ENCODE data around the gene TMEM87B. TPM values are rescaled to one million over a fixed set of nuclear protein-coding genes. Genes with fewer than 3 reads are reported as not detected.
A peak's percentile ranks its signal among the peaks of the same experiment; 100 is the strongest.

TMEM87B gene
- total RNA-seq, 4 donors from 2014 or later, result 12.5 to 25.4 (median 22.8) TPM

DNA sequence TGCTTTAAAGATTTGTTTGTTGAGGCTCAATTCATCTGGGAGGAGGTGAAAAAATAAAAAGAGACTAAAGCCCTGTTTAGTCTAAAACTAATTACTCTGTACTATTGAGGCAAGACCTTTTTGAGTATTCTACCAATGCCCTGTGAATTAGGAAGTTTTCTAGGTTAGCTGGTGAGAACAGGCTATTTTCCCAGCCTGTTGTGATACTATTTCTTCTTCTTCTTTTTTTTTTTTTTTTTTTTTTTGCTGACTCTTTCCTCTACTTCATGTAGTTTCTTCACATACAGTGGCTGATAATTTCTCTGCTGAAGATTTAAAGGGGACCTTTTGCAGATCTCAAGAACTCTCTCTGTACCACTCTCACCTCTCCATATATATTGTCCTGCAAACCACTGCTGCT is 8.8 kb upstream of the TMEM87B start:
- TF ChIP-seq EP300 (IDR thresholded peaks at IDR 0.05) (no peak), POLR2AphosphoS5 (IDR thresholded peaks at IDR 0.05) (no peak), POLR2A (IDR thresholded peaks at IDR 0.05) (no peak)
- TF ChIP-seq, protein P1, sequence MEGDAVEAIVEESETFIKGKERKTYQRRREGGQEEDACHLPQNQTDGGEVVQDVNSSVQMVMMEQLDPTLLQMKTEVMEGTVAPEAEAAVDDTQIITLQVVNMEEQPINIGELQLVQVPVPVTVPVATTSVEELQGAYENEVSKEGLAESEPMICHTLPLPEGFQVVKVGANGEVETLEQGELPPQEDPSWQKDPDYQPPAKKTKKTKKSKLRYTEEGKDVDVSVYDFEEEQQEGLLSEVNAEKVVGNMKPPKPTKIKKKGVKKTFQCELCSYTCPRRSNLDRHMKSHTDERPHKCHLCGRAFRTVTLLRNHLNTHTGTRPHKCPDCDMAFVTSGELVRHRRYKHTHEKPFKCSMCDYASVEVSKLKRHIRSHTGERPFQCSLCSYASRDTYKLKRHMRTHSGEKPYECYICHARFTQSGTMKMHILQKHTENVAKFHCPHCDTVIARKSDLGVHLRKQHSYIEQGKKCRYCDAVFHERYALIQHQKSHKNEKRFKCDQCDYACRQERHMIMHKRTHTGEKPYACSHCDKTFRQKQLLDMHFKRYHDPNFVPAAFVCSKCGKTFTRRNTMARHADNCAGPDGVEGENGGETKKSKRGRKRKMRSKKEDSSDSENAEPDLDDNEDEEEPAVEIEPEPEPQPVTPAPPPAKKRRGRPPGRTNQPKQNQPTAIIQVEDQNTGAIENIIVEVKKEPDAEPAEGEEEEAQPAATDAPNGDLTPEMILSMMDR (IDR thresholded peaks at IDR 0.05), result no peak
- no peaks in the 10 kb centered on the region for H3K27me3 ChIP-seq
- H3K36me3 ChIP-seq, result no peaks in the 10 kb centered on the region
- ATAC-seq, result no peak
- H3K27ac ChIP-seq, result no peak overlapping the region
- H3K4me1 ChIP-seq, result peaks cover 0 to 17% (median 0%) of the 10 kb centered on the region in 3 donors
- H3K9me3 ChIP-seq, result peaks cover 0 to 10% (median 0%) of the 10 kb centered on the region in 3 donors
- no peak overlapping the region for H3K4me3 ChIP-seq

GRCh38 chr2:112047537-112048235 is 7.4 kb upstream of the TMEM87B start:
- no peak for TF ChIP-seq POLR2A (IDR thresholded peaks at IDR 0.05)
- TF ChIP-seq, protein P1 (IDR thresholded peaks at IDR 0.05), result no peak
- no peak for TF ChIP-seq POLR2AphosphoS5 (IDR thresholded peaks at IDR 0.05)
- TF ChIP-seq EP300 (IDR thresholded peaks at IDR 0.05), result no peak
- no peak overlapping the region for H3K4me3 ChIP-seq
- no peak overlapping the region for H3K27ac ChIP-seq
- no peaks in the 10 kb centered on the region for H3K36me3 ChIP-seq
- peaks cover 0 to 17% (median 0%) of the 10 kb centered on the region in 3 donors for H3K4me1 ChIP-seq
- 75 to 78% methylated on average over 4 to 7 of the region's 7 CpGs for WGBS, 2 donors (ENCODE audit: low coverage in 1 of 2)
- no peak for ATAC-seq
- no peaks in the 10 kb centered on the region for H3K27me3 ChIP-seq
- H3K9me3 ChIP-seq, result peaks cover 0 to 10% (median 0%) of the 10 kb centered on the region in 3 donors

DNA sequence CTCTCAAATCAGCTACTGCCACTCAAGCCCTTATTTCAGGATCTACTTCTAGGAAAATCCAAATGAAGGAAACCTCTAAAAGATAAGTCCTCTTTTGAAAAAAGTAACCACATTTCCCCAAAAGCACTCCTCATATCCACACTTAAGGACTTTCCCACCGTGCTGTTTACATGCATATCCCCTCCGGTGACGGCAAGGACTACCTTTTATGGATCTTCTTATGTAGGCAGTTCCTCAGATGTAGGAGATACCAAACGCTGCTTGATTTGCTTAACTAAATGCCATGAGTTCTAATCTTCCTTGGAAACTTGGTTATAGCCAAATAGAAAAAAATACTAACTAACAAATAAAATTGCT is 6.9 kb upstream of the TMEM87B start:
- TF ChIP-seq POLR2A (IDR thresholded peaks at IDR 0.05) (no peak), POLR2AphosphoS5 (IDR thresholded peaks at IDR 0.05) (no peak), EP300 (IDR thresholded peaks at IDR 0.05) (no peak)
- TF ChIP-seq, protein P1 (IDR thresholded peaks at IDR 0.05), result no peak
- Histone ChIP-seq H3K4me1 (peaks cover 0 to 20% (median 0%) of the 10 kb centered on the region in 3 donors), H3K9me3 (peaks cover 0 to 10% (median 0%) of the 10 kb centered on the region in 3 donors), H3K27ac (no peak overlapping the region), H3K4me3 (no peak overlapping the region), H3K27me3 (no peaks in the 10 kb centered on the region), H3K36me3 (no peaks in the 10 kb centered on the region)
- ATAC-seq, result no peak
- WGBS, 2 donors (ENCODE audit: low coverage in 1 of 2), result 46 to 70% methylated on average over 4 of the region's 4 CpGs

DNA sequence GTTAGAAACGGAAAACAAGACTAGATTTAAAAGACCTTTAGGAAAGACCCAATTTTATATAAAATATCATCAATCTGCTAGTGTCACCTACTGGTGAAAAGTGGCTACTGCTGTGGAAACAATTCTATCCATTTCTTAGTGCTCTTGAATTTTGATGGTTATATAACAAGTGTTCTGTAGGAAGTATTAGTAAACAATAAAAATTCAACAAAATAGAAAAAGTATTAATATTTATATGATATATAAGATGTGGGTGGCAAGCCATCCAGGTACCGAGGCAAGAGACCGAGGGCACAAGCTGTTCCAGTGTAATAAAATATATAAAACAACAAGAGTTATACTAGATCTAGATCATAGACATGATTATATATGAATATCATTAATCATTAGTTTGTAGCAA is 6.2 kb upstream of the TMEM87B start:
- H3K4me3 ChIP-seq, result no peak overlapping the region
- TF ChIP-seq, protein P1 (IDR thresholded peaks at IDR 0.05), result peak; percentile 72 to 87 (median 82)
- TF ChIP-seq POLR2AphosphoS5 (IDR thresholded peaks at IDR 0.05) (no peak), POLR2A (IDR thresholded peaks at IDR 0.05) (no peak)
- peaks cover 3 to 27% (median 6%) of the 10 kb centered on the region in 3 donors for H3K4me1 ChIP-seq
- no peak overlapping the region for H3K27ac ChIP-seq
- WGBS, 2 donors (ENCODE audit: low coverage in 1 of 2), result 18 to 23% methylated on average over 3 of the region's 3 CpGs
- ATAC-seq, result peak; percentile 61
- peaks cover 0 to 10% (median 0%) of the 10 kb centered on the region in 3 donors for H3K9me3 ChIP-seq
- H3K36me3 ChIP-seq, result no peaks in the 10 kb centered on the region
- H3K27me3 ChIP-seq, result no peaks in the 10 kb centered on the region

GRCh38 chr2:112050316-112050715 is 4.8 kb upstream of the TMEM87B start:
- TF ChIP-seq, protein P1 (IDR thresholded peaks at IDR 0.05), result no peak
- TF ChIP-seq POLR2AphosphoS5 (IDR thresholded peaks at IDR 0.05) (no peak), EP300 (IDR thresholded peaks at IDR 0.05) (no peak), POLR2A (IDR thresholded peaks at IDR 0.05) (no peak)
- WGBS, 2 donors (ENCODE audit: low coverage in 1 of 2), result 67% methylated on average over 1 of the region's 1 CpG; no CpG with 5 or more reads in 1 of the 2 donors
- peaks cover 3 to 28% (median 6%) of the 10 kb centered on the region in 3 donors for H3K4me1 ChIP-seq
- H3K9me3 ChIP-seq, result peaks cover 0 to under 1% (median 0%) of the 10 kb centered on the region in 3 donors
- no peaks in the 10 kb centered on the region for H3K36me3 ChIP-seq
- H3K4me3 ChIP-seq, result no peak overlapping the region
- no peaks in the 10 kb centered on the region for H3K27me3 ChIP-seq
- H3K27ac ChIP-seq, result no peak overlapping the region
- no peak for ATAC-seq
